Measurements from ENCODE around the gene ABCC10.

- TF ChIP-seq POLR2AphosphoS5 (IDR thresholded peaks at IDR 0.05; ENCODE audit: low read depth): no peak
- no peak for TF ChIP-seq CTCF (IDR thresholded peaks at IDR 0.05; ENCODE audit: insufficient read depth, low read length)
- no peak for TF ChIP-seq GABPA (IDR thresholded peaks at IDR 0.05; ENCODE audit: low read depth)
- TF ChIP-seq REST (IDR thresholded peaks at IDR 0.05; ENCODE audit: insufficient replicate concordance, low read depth): no peak
- no peak for TF ChIP-seq SPI1 (IDR thresholded peaks at IDR 0.05; ENCODE audit: borderline replicate concordance, low read depth)
These were observed 32.7 kb downstream of the ABCC10 start for GRCh38 chr6:43460032-43460431.
